K562 (cell line): ENCODE data around the gene DIP2C. TPM values are rescaled to one million over a fixed set of nuclear protein-coding genes. Genes with fewer than 3 reads are reported as not detected.

Experiments used
- C11orf30 ChIP-seq: fragments of 450-650 bp; IDR thresholded peaks from 2 replicates; pipeline ENCODE4 v1.6.1; 2016; ENCODE audit warnings: low read depth, mild to moderate bottlenecking
- CBX1 ChIP-seq: sonication (generic); IDR thresholded peaks from 2 replicates; pipeline ENCODE4 v1.6.1; 2016; ENCODE audit warnings: antibody characterized with exemption, low read depth, mild to moderate bottlenecking
- IRF2 ChIP-seq: sonication (generic); formaldehyde crosslinking; IDR thresholded peaks from 2 replicates; pipeline ENCODE4 v1.8.1; 2022; ENCODE audit warnings: mild to moderate bottlenecking, missing genetic modification reagents
- MED1 ChIP-seq: sonication (generic); formaldehyde crosslinking; IDR thresholded peaks from 2 replicates; pipeline ENCODE4 v1.8.1; 2023; ENCODE audit warnings: missing genetic modification reagents, borderline replicate concordance
- PRMT5 ChIP-seq: sonication (generic); formaldehyde crosslinking; IDR thresholded peaks from 2 replicates; pipeline ENCODE4 v1.5.0; 2020; ENCODE audit warnings: missing genetic modification reagents
- polyA plus RNA-seq, 8 experiments: library from polyadenylated mRNA; depleted of rRNA in 4 of 8; stranded (reverse) in 5 of 8; unstranded in 3 of 8; fragments of >200 nt; fragmentation: Nextera tagmentation in 2 of 8; fragmentation: Illumina TruSeq in 1 of 8; extraction: Ambion mirVana in 2 of 8; extraction: Trizol in 1 of 8; gene quantifications; 2 replicates each; pipeline versions ENCODE4 v1.2.1 to v1.2.3, GENCODE V29; 2011 to 2014; ENCODE audit warnings: inconsistent platforms in 1 of 8, missing spikeins in 1 of 8
- total RNA-seq, 7 experiments: library from RNA; depleted of rRNA in 6 of 7; stranded (reverse); fragments of >200 nt in 6 of 7; fragmentation: Illumina TruSeq in 2 of 7; extraction: Trizol in 2 of 7; gene quantifications; 2 replicates each; pipeline versions ENCODE4 v1.2.1 to v1.2.3, GENCODE V29; 2011 to 2021; ENCODE audit warnings: low replicate concordance in 1 of 7
- TF ChIP-seq, protein P1 (sequence below), 2 experiments: fragments of 450-650 bp in 1 of 2; sonication (generic) in 1 of 2; formaldehyde crosslinking in 1 of 2; IDR thresholded peaks; 2 replicates each; pipeline versions ENCODE4 v1.7.1 to v1.9.0; 2016 to 2022; ENCODE audit warnings: inconsistent platforms in 1 of 2, mild to moderate bottlenecking in 1 of 2, missing genetic modification reagents in 1 of 2
- TF ChIP-seq, protein P2 (sequence below), 3 experiments: IDR thresholded peaks in 2 of 3; conservative IDR thresholded peaks in 1 of 3; 2 replicates each; pipeline ENCODE4 v1.5.1; 2011 to 2012; ENCODE audit warnings: low read length in 3 of 3, mild to moderate bottlenecking in 3 of 3, control low read depth in 2 of 3, improper control_type of control experiment in 1 of 3, inconsistent platforms in 1 of 3, low read depth in 1 of 3, mixed read lengths in 1 of 3, moderate library complexity in 1 of 3; ENCODE audit not compliant: insufficient read depth in 2 of 3

DIP2C gene
- total and polyA plus RNA-seq, 9 of the 15 experiments (the other 6 are each of a cell fraction or from before 2014, with no cell fraction given) = 0.01 TPM; not detected in 8

DNA sequence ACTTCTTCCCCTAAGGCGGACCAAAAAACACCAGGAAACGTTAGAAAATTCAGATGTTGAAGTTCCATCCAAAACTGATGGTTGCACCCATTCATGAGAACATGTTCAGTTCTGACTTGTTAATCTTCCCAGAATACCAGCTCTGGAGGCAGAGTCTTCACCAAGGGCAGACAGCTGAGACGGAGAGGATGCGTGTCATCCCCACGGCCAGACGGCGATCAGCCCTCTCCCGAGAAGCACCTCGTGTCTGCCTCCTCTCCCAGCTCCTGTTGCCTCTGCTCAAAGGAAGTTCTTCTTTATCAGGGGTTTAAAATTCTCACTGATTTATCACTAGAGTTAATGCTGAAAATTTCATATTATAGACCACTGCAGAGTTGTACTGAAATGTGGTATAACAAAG lies 284.5 kb downstream of the DIP2C start (continued):
- TF ChIP-seq, protein P1, sequence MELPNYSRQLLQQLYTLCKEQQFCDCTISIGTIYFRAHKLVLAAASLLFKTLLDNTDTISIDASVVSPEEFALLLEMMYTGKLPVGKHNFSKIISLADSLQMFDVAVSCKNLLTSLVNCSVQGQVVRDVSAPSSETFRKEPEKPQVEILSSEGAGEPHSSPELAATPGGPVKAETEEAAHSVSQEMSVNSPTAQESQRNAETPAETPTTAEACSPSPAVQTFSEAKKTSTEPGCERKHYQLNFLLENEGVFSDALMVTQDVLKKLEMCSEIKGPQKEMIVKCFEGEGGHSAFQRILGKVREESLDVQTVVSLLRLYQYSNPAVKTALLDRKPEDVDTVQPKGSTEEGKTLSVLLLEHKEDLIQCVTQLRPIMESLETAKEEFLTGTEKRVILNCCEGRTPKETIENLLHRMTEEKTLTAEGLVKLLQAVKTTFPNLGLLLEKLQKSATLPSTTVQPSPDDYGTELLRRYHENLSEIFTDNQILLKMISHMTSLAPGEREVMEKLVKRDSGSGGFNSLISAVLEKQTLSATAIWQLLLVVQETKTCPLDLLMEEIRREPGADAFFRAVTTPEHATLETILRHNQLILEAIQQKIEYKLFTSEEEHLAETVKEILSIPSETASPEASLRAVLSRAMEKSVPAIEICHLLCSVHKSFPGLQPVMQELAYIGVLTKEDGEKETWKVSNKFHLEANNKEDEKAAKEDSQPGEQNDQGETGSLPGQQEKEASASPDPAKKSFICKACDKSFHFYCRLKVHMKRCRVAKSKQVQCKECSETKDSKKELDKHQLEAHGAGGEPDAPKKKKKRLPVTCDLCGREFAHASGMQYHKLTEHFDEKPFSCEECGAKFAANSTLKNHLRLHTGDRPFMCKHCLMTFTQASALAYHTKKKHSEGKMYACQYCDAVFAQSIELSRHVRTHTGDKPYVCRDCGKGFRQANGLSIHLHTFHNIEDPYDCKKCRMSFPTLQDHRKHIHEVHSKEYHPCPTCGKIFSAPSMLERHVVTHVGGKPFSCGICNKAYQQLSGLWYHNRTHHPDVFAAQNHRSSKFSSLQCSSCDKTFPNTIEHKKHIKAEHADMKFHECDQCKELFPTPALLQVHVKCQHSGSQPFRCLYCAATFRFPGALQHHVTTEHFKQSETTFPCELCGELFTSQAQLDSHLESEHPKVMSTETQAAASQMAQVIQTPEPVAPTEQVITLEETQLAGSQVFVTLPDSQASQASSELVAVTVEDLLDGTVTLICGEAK (IDR thresholded peaks at IDR 0.05) = no peak
- TF ChIP-seq, protein P1 (CRISPR knock-in tag; IDR thresholded peaks at IDR 0.05) = no peak
- TF ChIP-seq, protein P2, sequence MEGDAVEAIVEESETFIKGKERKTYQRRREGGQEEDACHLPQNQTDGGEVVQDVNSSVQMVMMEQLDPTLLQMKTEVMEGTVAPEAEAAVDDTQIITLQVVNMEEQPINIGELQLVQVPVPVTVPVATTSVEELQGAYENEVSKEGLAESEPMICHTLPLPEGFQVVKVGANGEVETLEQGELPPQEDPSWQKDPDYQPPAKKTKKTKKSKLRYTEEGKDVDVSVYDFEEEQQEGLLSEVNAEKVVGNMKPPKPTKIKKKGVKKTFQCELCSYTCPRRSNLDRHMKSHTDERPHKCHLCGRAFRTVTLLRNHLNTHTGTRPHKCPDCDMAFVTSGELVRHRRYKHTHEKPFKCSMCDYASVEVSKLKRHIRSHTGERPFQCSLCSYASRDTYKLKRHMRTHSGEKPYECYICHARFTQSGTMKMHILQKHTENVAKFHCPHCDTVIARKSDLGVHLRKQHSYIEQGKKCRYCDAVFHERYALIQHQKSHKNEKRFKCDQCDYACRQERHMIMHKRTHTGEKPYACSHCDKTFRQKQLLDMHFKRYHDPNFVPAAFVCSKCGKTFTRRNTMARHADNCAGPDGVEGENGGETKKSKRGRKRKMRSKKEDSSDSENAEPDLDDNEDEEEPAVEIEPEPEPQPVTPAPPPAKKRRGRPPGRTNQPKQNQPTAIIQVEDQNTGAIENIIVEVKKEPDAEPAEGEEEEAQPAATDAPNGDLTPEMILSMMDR (IDR thresholded peaks at IDR 0.05 in 2 of 3, conservative IDR thresholded peaks at IDR 0.05 in 1 of 3; ENCODE audit: insufficient read depth in 2 of 3, low read depth in 1 of 3, low read length in 3 of 3) = no peak
- TF ChIP-seq CBX1 (no peak), MED1 (CRISPR knock-in tag) (no peak), IRF2 (no peak), C11orf30 (no peak), PRMT5 (no peak)
